GM19438 (cell line): ENCODE measurements around the gene KIAA1328.
"Not testable (repeated sequence)": the region's sequence is repeated elsewhere in the genome, so short reads cannot be mapped to it uniquely, and the experiment has no call there.

ENCODE experiments used
- ATAC-seq: cut with Tn5 transposase; IDR thresholded peaks from one replicate; pipeline ENCODE4 v1.9.1; 2021; ENCODE audit warnings: low read depth; ENCODE audit not compliant: unreplicated experiment

The KIAA1328 gene

GRCh38 chr18:36828630-36829361, at the start of gene KIAA1328, which contains the start of gene TPGS2:
TSS of gene KIAA1328 (plus strand) at chr18:36829127. CDS start at chr18:36829139, 12 bp downstream.
TSS of gene TPGS2 (minus strand) at chr18:36829002. CDS start at chr18:36828767, 235 bp downstream.
- ATAC-seq: peak; percentile 89

- ATAC-seq: no peak
Measured at GRCh38 chr18:36780748-36781147, 48.2 kb upstream of the KIAA1328 start.

- ATAC-seq: no peak
Measured at GRCh38 chr18:36782710-36783109, 46.2 kb upstream of the KIAA1328 start.

- no peak for ATAC-seq
Measured at GRCh38 chr18:36783792-36784191, 45.1 kb upstream of the KIAA1328 start.

GRCh38 chr18:36786686-36787085, 42.2 kb upstream of the KIAA1328 start:
- ATAC-seq: no peak

- ATAC-seq: no peak
Measured at GRCh38 chr18:36792634-36793283, 36.2 kb upstream of the KIAA1328 start.

- no peak for ATAC-seq
Measured at GRCh38 chr18:36798738-36799473, 30.0 kb upstream of the KIAA1328 start.

GRCh38 chr18:36805105-36805504, 23.8 kb upstream of the KIAA1328 start:
- no peak for ATAC-seq

- ATAC-seq: no peak
Measured at GRCh38 chr18:36808681-36809080, 20.2 kb upstream of the KIAA1328 start.

GRCh38 chr18:36809590-36810381, 19.1 kb upstream of the KIAA1328 start:
- ATAC-seq: no peak

- no peak for ATAC-seq
Measured at GRCh38 chr18:36811430-36811829, 17.5 kb upstream of the KIAA1328 start.

- no peak for ATAC-seq
Measured at GRCh38 chr18:36811955-36812354, 17.0 kb upstream of the KIAA1328 start.

GRCh38 chr18:36812678-36813077, 16.2 kb upstream of the KIAA1328 start:
- ATAC-seq: no peak

GRCh38 chr18:36813101-36813775, 15.7 kb upstream of the KIAA1328 start:
- ATAC-seq: no peak

GRCh38 chr18:36813824-36814223, 15.1 kb upstream of the KIAA1328 start:
- ATAC-seq: no peak

GRCh38 chr18:36814994-36815393, 13.9 kb upstream of the KIAA1328 start:
- no peak for ATAC-seq

GRCh38 chr18:36816096-36816495, 12.8 kb upstream of the KIAA1328 start:
- not testable (repeated sequence) for ATAC-seq

GRCh38 chr18:36817039-36817438, 11.9 kb upstream of the KIAA1328 start:
- ATAC-seq: no peak

- no peak for ATAC-seq
Measured at GRCh38 chr18:36818652-36819051, 10.3 kb upstream of the KIAA1328 start.

GRCh38 chr18:36819621-36820020, 9.3 kb upstream of the KIAA1328 start:
- no peak for ATAC-seq
